ENCODE results near the gene ANKIB1. TPM values are rescaled to one million over a fixed set of nuclear protein-coding genes. Genes with fewer than 3 reads are reported as not detected.

ANKIB1 gene
- total RNA-seq, 1 experiment from 2014 or later = 42.1 TPM

DNA sequence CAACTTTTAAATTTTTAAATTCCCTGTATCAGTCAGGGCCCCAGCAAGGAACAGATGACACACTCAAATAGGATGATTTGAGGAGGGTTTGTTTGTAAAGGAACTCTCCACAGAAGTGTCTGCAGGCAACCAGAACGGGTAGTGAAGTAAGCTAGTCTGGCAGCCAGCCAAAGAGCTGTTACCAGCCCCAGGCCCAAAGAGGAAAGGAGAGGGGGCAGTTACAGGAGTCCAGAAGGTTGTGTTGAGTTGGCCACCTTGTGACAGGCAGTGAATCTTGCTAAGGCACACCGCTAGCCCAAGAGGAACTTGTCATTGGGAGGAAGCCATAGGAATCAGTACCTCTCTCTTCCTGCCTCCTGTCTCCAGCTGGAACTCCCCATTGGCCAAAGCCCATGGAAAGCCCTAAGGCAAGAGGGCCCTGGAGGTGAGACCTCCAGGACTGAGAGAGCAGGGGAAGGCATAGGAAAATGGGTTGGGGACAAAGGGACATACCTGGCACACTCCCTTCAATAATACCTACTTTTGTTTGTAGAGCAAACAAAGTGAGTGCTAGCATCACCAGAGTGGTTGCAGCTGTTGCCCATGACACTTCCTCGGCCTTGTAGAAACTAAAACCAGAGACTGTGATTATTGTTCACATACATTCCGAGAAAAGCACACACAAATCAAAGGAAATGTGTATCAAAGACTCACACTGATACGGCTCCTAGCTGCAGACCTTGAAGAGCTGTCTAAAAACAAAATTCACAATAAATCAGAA, 176.1 kb downstream of the ANKIB1 start:
- H3K4me3 ChIP-seq (ENCODE audit: low read depth, low read length, poor library complexity, severe bottlenecking) = no peak overlapping the region
- no peaks in the 10 kb centered on the region for H3K36me3 ChIP-seq (ENCODE audit: insufficient read depth, low read length, poor library complexity, severe bottlenecking)
- H3K27me3 ChIP-seq (replicated peaks; ENCODE audit: insufficient read depth, low read depth, low read length, poor library complexity) = no peaks in the 10 kb centered on the region
- no peak for DNase-seq (ENCODE audit: low spot score)
- TF ChIP-seq, protein P1, sequence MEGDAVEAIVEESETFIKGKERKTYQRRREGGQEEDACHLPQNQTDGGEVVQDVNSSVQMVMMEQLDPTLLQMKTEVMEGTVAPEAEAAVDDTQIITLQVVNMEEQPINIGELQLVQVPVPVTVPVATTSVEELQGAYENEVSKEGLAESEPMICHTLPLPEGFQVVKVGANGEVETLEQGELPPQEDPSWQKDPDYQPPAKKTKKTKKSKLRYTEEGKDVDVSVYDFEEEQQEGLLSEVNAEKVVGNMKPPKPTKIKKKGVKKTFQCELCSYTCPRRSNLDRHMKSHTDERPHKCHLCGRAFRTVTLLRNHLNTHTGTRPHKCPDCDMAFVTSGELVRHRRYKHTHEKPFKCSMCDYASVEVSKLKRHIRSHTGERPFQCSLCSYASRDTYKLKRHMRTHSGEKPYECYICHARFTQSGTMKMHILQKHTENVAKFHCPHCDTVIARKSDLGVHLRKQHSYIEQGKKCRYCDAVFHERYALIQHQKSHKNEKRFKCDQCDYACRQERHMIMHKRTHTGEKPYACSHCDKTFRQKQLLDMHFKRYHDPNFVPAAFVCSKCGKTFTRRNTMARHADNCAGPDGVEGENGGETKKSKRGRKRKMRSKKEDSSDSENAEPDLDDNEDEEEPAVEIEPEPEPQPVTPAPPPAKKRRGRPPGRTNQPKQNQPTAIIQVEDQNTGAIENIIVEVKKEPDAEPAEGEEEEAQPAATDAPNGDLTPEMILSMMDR (conservative IDR thresholded peaks at IDR 0.05; ENCODE audit: low read depth, low read length) = no peak
- TF ChIP-seq EZH2 (IDR thresholded peaks at IDR 0.05; ENCODE audit: borderline replicate concordance, low read depth, low read length, poor library complexity, severe bottlenecking) = no peak
- ChIA-PET POLR2A (ENCODE audit: low non-redundant PET) (no interaction called here), CTCF (no interaction called here)
- intact Hi-C loops (cut with micrococcal nuclease; ENCODE audit: unreplicated experiment) = no loop called here
- no peaks in the 10 kb centered on the region for H3K9me3 ChIP-seq (ENCODE audit: low read depth, low read length, poor library complexity, severe bottlenecking)
- no peak overlapping the region for H3K27ac ChIP-seq (ENCODE audit: low read depth, low read length, poor library complexity, severe bottlenecking)
- BruUV-seq (replicated peaks) = no TSS peak
- peaks cover 3% of the 10 kb centered on the region for H3K4me1 ChIP-seq (ENCODE audit: insufficient read depth, low read length, poor library complexity, severe bottlenecking)

DNA sequence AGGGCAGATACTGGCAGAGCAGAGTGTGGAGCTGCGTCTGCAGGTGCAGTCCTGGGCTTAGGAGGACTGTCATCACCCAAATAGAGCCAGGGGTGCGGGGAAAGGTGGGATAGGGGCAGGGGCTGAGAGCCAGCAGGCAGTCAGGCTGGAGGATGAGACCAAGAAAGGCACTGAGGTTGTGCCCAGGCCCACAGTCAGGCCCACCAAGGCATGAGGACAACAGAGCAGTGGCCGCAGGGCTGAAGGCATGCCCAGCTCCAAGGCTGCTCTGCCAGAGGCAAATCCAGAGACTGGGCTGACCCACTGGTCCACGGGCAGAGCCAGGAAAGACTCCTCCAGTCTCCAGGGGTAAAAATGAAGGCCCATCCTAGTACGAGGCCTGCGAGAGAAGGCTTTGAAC, 177.2 kb downstream of the ANKIB1 start:
- Histone ChIP-seq H3K9me3 (ENCODE audit: low read depth, low read length, poor library complexity, severe bottlenecking) (no peaks in the 10 kb centered on the region), H3K4me1 (ENCODE audit: insufficient read depth, low read length, poor library complexity, severe bottlenecking) (peaks cover 3% of the 10 kb centered on the region), H3K27me3 (replicated peaks; ENCODE audit: insufficient read depth, low read depth, low read length, poor library complexity) (no peaks in the 10 kb centered on the region), H3K36me3 (ENCODE audit: insufficient read depth, low read length, poor library complexity, severe bottlenecking) (no peaks in the 10 kb centered on the region), H3K27ac (ENCODE audit: low read depth, low read length, poor library complexity, severe bottlenecking) (no peak overlapping the region), H3K4me3 (ENCODE audit: low read depth, low read length, poor library complexity, severe bottlenecking) (no peak overlapping the region)
- intact Hi-C loops (cut with micrococcal nuclease; ENCODE audit: unreplicated experiment) = no loop called here
- no peak for DNase-seq (ENCODE audit: low spot score)
- ChIA-PET CTCF (no interaction called here), POLR2A (ENCODE audit: low non-redundant PET) (no interaction called here)
- TF ChIP-seq, protein P1 (conservative IDR thresholded peaks at IDR 0.05; ENCODE audit: low read depth, low read length) = no peak
- no peak for TF ChIP-seq EZH2 (IDR thresholded peaks at IDR 0.05; ENCODE audit: borderline replicate concordance, low read depth, low read length, poor library complexity, severe bottlenecking)
- no TSS peak for BruUV-seq (replicated peaks)

DNA sequence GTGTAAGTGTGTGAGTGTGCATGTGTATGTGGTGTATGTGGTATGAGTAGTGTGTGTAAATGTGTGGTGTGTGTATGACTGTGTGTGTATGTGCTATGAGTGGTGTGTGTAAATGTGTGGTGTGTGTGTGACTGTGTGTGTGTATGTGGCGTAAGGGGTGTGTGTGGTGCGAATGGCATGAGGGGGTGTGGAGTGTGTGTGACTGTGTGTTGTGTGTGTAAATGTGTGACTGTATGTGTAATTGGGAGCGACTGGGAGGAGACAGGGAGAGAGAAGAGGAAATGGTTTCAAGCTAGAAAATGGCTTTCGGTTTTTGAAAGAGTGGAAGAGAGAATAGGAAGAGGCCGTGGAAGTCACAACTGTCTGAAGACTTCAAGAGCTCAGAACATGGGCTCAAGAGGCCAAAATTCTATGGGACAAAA, 177.9 kb downstream of the ANKIB1 start:
- Histone ChIP-seq H3K4me3 (ENCODE audit: low read depth, low read length, poor library complexity, severe bottlenecking) (no peak overlapping the region), H3K4me1 (ENCODE audit: insufficient read depth, low read length, poor library complexity, severe bottlenecking) (peaks cover 3% of the 10 kb centered on the region), H3K36me3 (ENCODE audit: insufficient read depth, low read length, poor library complexity, severe bottlenecking) (no peaks in the 10 kb centered on the region), H3K27me3 (replicated peaks; ENCODE audit: insufficient read depth, low read depth, low read length, poor library complexity) (no peaks in the 10 kb centered on the region), H3K27ac (ENCODE audit: low read depth, low read length, poor library complexity, severe bottlenecking) (no peak overlapping the region), H3K9me3 (ENCODE audit: low read depth, low read length, poor library complexity, severe bottlenecking) (no peaks in the 10 kb centered on the region)
- intact Hi-C loops (cut with micrococcal nuclease; ENCODE audit: unreplicated experiment) = loop anchor here (1.0 kb wide), 1 partner anchor 24 kb away; the partner anchor contains the start of gene GATAD1
- TF ChIP-seq, protein P1 (conservative IDR thresholded peaks at IDR 0.05; ENCODE audit: low read depth, low read length) = no peak
- TF ChIP-seq EZH2 (IDR thresholded peaks at IDR 0.05; ENCODE audit: borderline replicate concordance, low read depth, low read length, poor library complexity, severe bottlenecking) = no peak
- CTCF ChIA-PET = interaction anchor here (0.8 to 1.5 kb wide), 2 partner anchors 13 to 24 kb away, joined by 3 to 20 read pairs; partner anchors contain the start of gene GATAD1
- POLR2A ChIA-PET (ENCODE audit: low non-redundant PET) = no interaction called here
- no TSS peak for BruUV-seq (replicated peaks)
- DNase-seq (ENCODE audit: low spot score) = no peak

All from A673 (cell line).